GM23338 (cell line): ENCODE measurements around the gene WFDC11.

Source experiments
- CREB1 ChIP-seq: fragments of 250-450 bp; sonication (Bioruptor Pico); IDR thresholded peaks from 2 replicates; pipeline ENCODE4 v1.5.0; 2020; ENCODE audit warnings: low read depth, mild to moderate bottlenecking, moderate library complexity
- CTCF ChIP-seq, 2 experiments: fragments of 200-600 bp in 1 of 2; sonication (generic) in 1 of 2; conservative IDR thresholded peaks; 2 replicates each; pipeline versions ENCODE4 v1.5.1 to v1.6.1; 2016 to 2017; ENCODE audit warnings: antibody characterized with exemption in 2 of 2, low read depth in 2 of 2, mild to moderate bottlenecking in 2 of 2, moderate library complexity in 1 of 2
- EZH2 ChIP-seq: fragments of 200-600 bp; sonication (generic); IDR thresholded peaks from one replicate; pipeline ENCODE4 v1.8.0; 2017; ENCODE audit warnings: antibody characterized with exemption, mild to moderate bottlenecking, low read depth; ENCODE audit not compliant: unreplicated experiment
- EZH2phosphoT487 ChIP-seq: fragments of 200-600 bp; sonication (generic); IDR thresholded peaks from one replicate; pipeline ENCODE4 v1.8.1; 2018; ENCODE audit warnings: antibody characterized with exemption; ENCODE audit not compliant: unreplicated experiment
- JUNB ChIP-seq: IDR thresholded peaks from one replicate; pipeline ENCODE4 v1.6.1; 2016; ENCODE audit warnings: antibody characterized with exemption; ENCODE audit not compliant: unreplicated experiment
- POLR2AphosphoS5 ChIP-seq: IDR thresholded peaks from 2 replicates; pipeline ENCODE4 v1.6.1; 2016; ENCODE audit warnings: antibody characterized with exemption, low read depth
- STAT1 ChIP-seq: IDR thresholded peaks from one replicate; pipeline ENCODE4 v1.6.1; 2016; ENCODE audit warnings: antibody characterized with exemption; ENCODE audit not compliant: unreplicated experiment
- ZNF114 ChIP-seq: fragments of 250-450 bp; sonication (Bioruptor Pico); IDR thresholded peaks from 2 replicates; pipeline ENCODE4 v1.5.0; 2020; ENCODE audit warnings: mild to moderate bottlenecking, moderate library complexity
- ZNF331 ChIP-seq: fragments of 250-450 bp; sonication (Bioruptor Pico); IDR thresholded peaks from 2 replicates; pipeline ENCODE4 v1.5.0; 2020; ENCODE audit warnings: low read depth, mild to moderate bottlenecking, moderate library complexity
- TF ChIP-seq, protein P1 (sequence below): fragments of 250-450 bp; sonication (Bioruptor Pico); IDR thresholded peaks from 2 replicates; pipeline ENCODE4 v1.5.0; 2020; ENCODE audit warnings: mild to moderate bottlenecking, moderate library complexity
- TF ChIP-seq, protein P2 (sequence below): IDR thresholded peaks from one replicate; pipeline ENCODE4 v1.6.1; 2018; ENCODE audit warnings: antibody characterized with exemption; ENCODE audit not compliant: unreplicated experiment
- TF ChIP-seq, protein P3 (sequence below): IDR thresholded peaks from 2 replicates; pipeline ENCODE4 v1.6.1; 2016; ENCODE audit warnings: antibody characterized with exemption

DNA sequence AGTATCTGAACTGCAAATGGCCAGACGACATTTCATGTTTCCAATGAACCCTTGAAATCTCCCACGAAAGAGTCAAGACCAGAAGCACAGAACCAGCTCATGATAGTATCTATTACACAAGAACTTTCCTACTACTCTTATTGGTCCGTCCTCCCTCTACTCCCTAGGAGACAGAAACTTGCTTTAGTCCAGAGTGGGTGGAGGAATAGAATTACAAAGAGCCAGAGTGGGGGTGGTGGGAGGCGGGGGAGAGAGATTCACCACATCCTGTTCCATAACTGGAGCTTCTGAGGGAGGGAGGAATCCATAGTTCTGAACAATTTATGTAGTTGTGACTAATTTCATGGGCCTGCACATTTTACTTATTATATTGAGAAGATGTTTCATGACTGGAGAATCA lies 59.0 kb downstream of the WFDC11 start:
- no peak for TF ChIP-seq ZNF114 (CRISPR knock-in tag)
- no peak for TF ChIP-seq EZH2
- TF ChIP-seq CTCF (conservative IDR thresholded peaks at IDR 0.05; ENCODE audit: low read depth in 2 of 2) = no peak
- TF ChIP-seq EZH2phosphoT487 = no peak
- TF ChIP-seq POLR2AphosphoS5 = no peak
- TF ChIP-seq, protein P1, sequence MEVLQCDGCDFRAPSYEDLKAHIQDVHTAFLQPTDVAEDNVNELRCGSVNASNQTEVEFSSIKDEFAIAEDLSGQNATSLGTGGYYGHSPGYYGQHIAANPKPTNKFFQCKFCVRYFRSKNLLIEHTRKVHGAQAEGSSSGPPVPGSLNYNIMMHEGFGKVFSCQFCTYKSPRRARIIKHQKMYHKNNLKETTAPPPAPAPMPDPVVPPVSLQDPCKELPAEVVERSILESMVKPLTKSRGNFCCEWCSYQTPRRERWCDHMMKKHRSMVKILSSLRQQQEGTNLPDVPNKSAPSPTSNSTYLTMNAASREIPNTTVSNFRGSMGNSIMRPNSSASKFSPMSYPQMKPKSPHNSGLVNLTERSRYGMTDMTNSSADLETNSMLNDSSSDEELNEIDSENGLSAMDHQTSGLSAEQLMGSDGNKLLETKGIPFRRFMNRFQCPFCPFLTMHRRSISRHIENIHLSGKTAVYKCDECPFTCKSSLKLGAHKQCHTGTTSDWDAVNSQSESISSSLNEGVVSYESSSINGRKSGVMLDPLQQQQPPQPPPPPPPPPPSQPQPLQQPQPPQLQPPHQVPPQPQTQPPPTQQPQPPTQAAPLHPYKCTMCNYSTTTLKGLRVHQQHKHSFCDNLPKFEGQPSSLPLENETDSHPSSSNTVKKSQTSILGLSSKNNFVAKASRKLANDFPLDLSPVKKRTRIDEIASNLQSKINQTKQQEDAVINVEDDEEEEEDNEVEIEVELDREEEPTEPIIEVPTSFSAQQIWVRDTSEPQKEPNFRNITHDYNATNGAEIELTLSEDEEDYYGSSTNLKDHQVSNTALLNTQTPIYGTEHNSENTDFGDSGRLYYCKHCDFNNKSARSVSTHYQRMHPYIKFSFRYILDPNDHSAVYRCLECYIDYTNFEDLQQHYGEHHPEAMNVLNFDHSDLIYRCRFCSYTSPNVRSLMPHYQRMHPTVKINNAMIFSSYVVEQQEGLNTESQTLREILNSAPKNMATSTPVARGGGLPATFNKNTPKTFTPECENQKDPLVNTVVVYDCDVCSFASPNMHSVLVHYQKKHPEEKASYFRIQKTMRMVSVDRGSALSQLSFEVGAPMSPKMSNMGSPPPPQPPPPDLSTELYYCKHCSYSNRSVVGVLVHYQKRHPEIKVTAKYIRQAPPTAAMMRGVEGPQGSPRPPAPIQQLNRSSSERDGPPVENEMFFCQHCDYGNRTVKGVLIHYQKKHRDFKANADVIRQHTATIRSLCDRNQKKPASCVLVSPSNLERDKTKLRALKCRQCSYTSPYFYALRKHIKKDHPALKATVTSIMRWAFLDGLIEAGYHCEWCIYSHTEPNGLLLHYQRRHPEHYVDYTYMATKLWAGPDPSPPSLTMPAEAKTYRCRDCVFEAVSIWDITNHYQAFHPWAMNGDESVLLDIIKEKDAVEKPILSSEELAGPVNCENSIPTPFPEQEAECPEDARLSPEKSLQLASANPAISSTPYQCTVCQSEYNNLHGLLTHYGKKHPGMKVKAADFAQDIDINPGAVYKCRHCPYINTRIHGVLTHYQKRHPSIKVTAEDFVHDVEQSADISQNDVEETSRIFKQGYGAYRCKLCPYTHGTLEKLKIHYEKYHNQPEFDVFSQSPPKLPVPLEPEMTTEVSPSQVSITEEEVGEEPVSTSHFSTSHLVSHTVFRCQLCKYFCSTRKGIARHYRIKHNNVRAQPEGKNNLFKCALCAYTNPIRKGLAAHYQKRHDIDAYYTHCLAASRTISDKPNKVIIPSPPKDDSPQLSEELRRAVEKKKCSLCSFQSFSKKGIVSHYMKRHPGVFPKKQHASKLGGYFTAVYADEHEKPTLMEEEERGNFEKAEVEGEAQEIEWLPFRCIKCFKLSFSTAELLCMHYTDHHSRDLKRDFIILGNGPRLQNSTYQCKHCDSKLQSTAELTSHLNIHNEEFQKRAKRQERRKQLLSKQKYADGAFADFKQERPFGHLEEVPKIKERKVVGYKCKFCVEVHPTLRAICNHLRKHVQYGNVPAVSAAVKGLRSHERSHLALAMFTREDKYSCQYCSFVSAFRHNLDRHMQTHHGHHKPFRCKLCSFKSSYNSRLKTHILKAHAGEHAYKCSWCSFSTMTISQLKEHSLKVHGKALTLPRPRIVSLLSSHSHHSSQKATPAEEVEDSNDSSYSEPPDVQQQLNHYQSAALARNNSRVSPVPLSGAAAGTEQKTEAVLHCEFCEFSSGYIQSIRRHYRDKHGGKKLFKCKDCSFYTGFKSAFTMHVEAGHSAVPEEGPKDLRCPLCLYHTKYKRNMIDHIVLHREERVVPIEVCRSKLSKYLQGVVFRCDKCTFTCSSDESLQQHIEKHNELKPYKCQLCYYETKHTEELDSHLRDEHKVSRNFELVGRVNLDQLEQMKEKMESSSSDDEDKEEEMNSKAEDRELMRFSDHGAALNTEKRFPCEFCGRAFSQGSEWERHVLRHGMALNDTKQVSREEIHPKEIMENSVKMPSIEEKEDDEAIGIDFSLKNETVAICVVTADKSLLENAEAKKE (CRISPR knock-in tag) = no peak
- TF ChIP-seq, protein P2, sequence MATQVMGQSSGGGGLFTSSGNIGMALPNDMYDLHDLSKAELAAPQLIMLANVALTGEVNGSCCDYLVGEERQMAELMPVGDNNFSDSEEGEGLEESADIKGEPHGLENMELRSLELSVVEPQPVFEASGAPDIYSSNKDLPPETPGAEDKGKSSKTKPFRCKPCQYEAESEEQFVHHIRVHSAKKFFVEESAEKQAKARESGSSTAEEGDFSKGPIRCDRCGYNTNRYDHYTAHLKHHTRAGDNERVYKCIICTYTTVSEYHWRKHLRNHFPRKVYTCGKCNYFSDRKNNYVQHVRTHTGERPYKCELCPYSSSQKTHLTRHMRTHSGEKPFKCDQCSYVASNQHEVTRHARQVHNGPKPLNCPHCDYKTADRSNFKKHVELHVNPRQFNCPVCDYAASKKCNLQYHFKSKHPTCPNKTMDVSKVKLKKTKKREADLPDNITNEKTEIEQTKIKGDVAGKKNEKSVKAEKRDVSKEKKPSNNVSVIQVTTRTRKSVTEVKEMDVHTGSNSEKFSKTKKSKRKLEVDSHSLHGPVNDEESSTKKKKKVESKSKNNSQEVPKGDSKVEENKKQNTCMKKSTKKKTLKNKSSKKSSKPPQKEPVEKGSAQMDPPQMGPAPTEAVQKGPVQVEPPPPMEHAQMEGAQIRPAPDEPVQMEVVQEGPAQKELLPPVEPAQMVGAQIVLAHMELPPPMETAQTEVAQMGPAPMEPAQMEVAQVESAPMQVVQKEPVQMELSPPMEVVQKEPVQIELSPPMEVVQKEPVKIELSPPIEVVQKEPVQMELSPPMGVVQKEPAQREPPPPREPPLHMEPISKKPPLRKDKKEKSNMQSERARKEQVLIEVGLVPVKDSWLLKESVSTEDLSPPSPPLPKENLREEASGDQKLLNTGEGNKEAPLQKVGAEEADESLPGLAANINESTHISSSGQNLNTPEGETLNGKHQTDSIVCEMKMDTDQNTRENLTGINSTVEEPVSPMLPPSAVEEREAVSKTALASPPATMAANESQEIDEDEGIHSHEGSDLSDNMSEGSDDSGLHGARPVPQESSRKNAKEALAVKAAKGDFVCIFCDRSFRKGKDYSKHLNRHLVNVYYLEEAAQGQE = no peak
- TF ChIP-seq, protein P3, sequence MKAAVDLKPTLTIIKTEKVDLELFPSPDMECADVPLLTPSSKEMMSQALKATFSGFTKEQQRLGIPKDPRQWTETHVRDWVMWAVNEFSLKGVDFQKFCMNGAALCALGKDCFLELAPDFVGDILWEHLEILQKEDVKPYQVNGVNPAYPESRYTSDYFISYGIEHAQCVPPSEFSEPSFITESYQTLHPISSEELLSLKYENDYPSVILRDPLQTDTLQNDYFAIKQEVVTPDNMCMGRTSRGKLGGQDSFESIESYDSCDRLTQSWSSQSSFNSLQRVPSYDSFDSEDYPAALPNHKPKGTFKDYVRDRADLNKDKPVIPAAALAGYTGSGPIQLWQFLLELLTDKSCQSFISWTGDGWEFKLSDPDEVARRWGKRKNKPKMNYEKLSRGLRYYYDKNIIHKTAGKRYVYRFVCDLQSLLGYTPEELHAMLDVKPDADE = no peak
- no peak for TF ChIP-seq JUNB
- TF ChIP-seq ZNF331 (CRISPR knock-in tag) = no peak
- TF ChIP-seq CREB1 (CRISPR knock-in tag) = no peak
- TF ChIP-seq STAT1 = no peak
